H1 (cell line): Measurements from ENCODE around the gene UNC13C.

Experiments
- ASH2L ChIP-seq: fragments of 200-600, 300-600 bp; sonication (generic); IDR thresholded peaks from one replicate; pipeline ENCODE4 v1.7.1; 2017; ENCODE audit warnings: low read length
- CHD2 ChIP-seq: IDR thresholded peaks from 2 replicates; pipeline ENCODE4 v1.6.1; 2012; ENCODE audit warnings: low read length, improper control_type of control experiment
- EP300 ChIP-seq, 2 experiments: IDR thresholded peaks; 1 replicate in 1 of 2; 2 replicates in 1 of 2; pipeline ENCODE4 v1.6.1; 2011 to 2012; ENCODE audit warnings: low read depth in 2 of 2, low read length in 2 of 2, mild to moderate bottlenecking in 2 of 2, borderline replicate concordance in 1 of 2, inconsistent platforms in 1 of 2, moderate library complexity in 1 of 2
- MAFK ChIP-seq: IDR thresholded peaks from 2 replicates; pipeline ENCODE4 v1.6.1; 2012; ENCODE audit warnings: low read depth, mild to moderate bottlenecking, improper control_type of control experiment, low read length
- NANOG ChIP-seq: IDR thresholded peaks from 2 replicates; pipeline ENCODE4 v1.6.1; 2011; ENCODE audit warnings: low read length, low read depth, mild to moderate bottlenecking, inconsistent platforms; ENCODE audit not compliant: insufficient read depth, poor library complexity, severe bottlenecking
- POLR2A ChIP-seq, 2 experiments: IDR thresholded peaks; 1 replicate in 1 of 2; 2 replicates in 1 of 2; pipeline ENCODE4 v1.6.1; 2011; ENCODE audit warnings: low read depth in 2 of 2, low read length in 2 of 2, mild to moderate bottlenecking in 2 of 2; ENCODE audit errors: control extremely low read depth in 1 of 2
- POLR2AphosphoS5 ChIP-seq: IDR thresholded peaks from 2 replicates; pipeline ENCODE4 v1.6.1; 2011; ENCODE audit warnings: low read depth, low read length
- RNF2 ChIP-seq: fragments of 200-900, 300-1000 bp; sonication (generic); IDR thresholded peaks from 2 replicates; pipeline ENCODE4 v1.7.1; 2016; ENCODE audit warnings: borderline replicate concordance, low read depth, mild to moderate bottlenecking, antibody characterized with exemption, low read length; ENCODE audit not compliant: poor library complexity, severe bottlenecking; ENCODE audit errors: missing control alignments
- RXRA ChIP-seq: IDR thresholded peaks from 2 replicates; pipeline ENCODE4 v1.6.1; 2011; ENCODE audit warnings: low read depth, mild to moderate bottlenecking, low read length, moderate library complexity; ENCODE audit not compliant: insufficient read depth
- SP2 ChIP-seq: IDR thresholded peaks from 2 replicates; pipeline ENCODE4 v1.6.1; 2012; ENCODE audit warnings: mild to moderate bottlenecking, low read length, inconsistent platforms
- TF ChIP-seq, protein P1 (sequence below), 3 experiments: IDR thresholded peaks; 1 replicate in 2 of 3; 2 replicates in 1 of 3; pipeline versions ENCODE4 v1.5.1 to v1.6.1; 2011; ENCODE audit warnings: low read length in 3 of 3, mild to moderate bottlenecking in 3 of 3, inconsistent platforms in 2 of 3, low read depth in 1 of 3, moderate library complexity in 1 of 3; ENCODE audit not compliant: insufficient read depth in 1 of 3; ENCODE audit errors: control extremely low read depth in 1 of 3
- TF ChIP-seq, protein P2 (sequence below): IDR thresholded peaks from 2 replicates; pipeline ENCODE4 v1.6.1; 2012; ENCODE audit warnings: inconsistent platforms
- TF ChIP-seq, protein P3 (sequence below): IDR thresholded peaks from 2 replicates; pipeline ENCODE4 v1.6.1; 2012; ENCODE audit warnings: low read length, inconsistent platforms

DNA sequence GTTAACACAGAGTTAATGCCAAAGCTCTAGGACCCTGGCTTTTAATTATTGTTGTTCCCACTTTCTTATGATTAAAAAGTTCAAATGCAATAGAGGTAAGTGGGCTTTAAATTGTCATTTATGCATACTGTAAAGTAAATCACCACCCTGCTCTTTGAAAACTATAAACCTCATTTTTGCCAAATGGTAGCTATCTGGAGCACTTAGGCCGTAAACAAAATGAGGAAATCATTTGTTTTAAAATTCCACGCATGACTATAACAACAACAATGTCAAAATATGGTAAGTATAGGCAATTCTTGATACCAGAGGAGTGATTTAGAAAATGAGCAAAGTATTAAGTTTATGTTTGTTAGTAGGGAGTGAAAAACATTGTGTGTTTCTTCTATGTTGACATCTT lies 1.8 kb downstream of the UNC13C start:
- TF ChIP-seq, protein P1, sequence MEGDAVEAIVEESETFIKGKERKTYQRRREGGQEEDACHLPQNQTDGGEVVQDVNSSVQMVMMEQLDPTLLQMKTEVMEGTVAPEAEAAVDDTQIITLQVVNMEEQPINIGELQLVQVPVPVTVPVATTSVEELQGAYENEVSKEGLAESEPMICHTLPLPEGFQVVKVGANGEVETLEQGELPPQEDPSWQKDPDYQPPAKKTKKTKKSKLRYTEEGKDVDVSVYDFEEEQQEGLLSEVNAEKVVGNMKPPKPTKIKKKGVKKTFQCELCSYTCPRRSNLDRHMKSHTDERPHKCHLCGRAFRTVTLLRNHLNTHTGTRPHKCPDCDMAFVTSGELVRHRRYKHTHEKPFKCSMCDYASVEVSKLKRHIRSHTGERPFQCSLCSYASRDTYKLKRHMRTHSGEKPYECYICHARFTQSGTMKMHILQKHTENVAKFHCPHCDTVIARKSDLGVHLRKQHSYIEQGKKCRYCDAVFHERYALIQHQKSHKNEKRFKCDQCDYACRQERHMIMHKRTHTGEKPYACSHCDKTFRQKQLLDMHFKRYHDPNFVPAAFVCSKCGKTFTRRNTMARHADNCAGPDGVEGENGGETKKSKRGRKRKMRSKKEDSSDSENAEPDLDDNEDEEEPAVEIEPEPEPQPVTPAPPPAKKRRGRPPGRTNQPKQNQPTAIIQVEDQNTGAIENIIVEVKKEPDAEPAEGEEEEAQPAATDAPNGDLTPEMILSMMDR (IDR thresholded peaks at IDR 0.05; ENCODE audit: control extremely low read depth in 1 of 3, insufficient read depth in 1 of 3, low read depth in 1 of 3, low read length in 3 of 3), result no peak
- TF ChIP-seq NANOG, result no peak
- no peak for TF ChIP-seq MAFK
- TF ChIP-seq RNF2, result no peak
- TF ChIP-seq, protein P2, sequence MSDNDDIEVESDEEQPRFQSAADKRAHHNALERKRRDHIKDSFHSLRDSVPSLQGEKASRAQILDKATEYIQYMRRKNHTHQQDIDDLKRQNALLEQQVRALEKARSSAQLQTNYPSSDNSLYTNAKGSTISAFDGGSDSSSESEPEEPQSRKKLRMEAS, result no peak
- TF ChIP-seq CHD2, result no peak
- no peak for TF ChIP-seq POLR2AphosphoS5
- no peak for TF ChIP-seq POLR2A (IDR thresholded peaks at IDR 0.05; ENCODE audit: control extremely low read depth in 1 of 2, low read depth in 2 of 2, low read length in 2 of 2)
- TF ChIP-seq ASH2L, result no peak
- TF ChIP-seq, protein P3, sequence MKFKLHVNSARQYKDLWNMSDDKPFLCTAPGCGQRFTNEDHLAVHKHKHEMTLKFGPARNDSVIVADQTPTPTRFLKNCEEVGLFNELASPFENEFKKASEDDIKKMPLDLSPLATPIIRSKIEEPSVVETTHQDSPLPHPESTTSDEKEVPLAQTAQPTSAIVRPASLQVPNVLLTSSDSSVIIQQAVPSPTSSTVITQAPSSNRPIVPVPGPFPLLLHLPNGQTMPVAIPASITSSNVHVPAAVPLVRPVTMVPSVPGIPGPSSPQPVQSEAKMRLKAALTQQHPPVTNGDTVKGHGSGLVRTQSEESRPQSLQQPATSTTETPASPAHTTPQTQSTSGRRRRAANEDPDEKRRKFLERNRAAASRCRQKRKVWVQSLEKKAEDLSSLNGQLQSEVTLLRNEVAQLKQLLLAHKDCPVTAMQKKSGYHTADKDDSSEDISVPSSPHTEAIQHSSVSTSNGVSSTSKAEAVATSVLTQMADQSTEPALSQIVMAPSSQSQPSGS, result no peak
- TF ChIP-seq RXRA, result no peak
- no peak for TF ChIP-seq SP2
- TF ChIP-seq EP300 (IDR thresholded peaks at IDR 0.05; ENCODE audit: borderline replicate concordance in 1 of 2, low read depth in 2 of 2, low read length in 2 of 2), result no peak
